HepG2 (cell line): ENCODE results near the gene ELF2. TPM values are rescaled to one million over a fixed set of nuclear protein-coding genes. Genes with fewer than 3 reads are reported as not detected.

ENCODE experiments used
- CHD2 ChIP-seq: IDR thresholded peaks from 2 replicates; pipeline ENCODE4 v1.6.1; 2011; ENCODE audit warnings: low read depth, low read length, improper control_type of control experiment
- CREBL2 ChIP-seq: sonication (generic); formaldehyde crosslinking; IDR thresholded peaks from 2 replicates; pipeline ENCODE4 v1.8.1; 2023; ENCODE audit warnings: missing genetic modification reagents, mild to moderate bottlenecking, borderline replicate concordance
- CREM ChIP-seq, 2 experiments: sonication (generic) in 1 of 2; formaldehyde crosslinking in 1 of 2; IDR thresholded peaks; 2 replicates each; pipeline versions ENCODE4 v1.4.0 to v1.6.1; 2016 to 2020; ENCODE audit warnings: antibody characterized with exemption in 1 of 2, mild to moderate bottlenecking in 1 of 2, missing genetic modification reagents in 1 of 2
- E2F1 ChIP-seq: sonication (generic); formaldehyde crosslinking; IDR thresholded peaks from 2 replicates; pipeline ENCODE4 v1.5.0; 2020; ENCODE audit warnings: missing genetic modification reagents
- FOSL1 ChIP-seq: sonication (generic); formaldehyde crosslinking; IDR thresholded peaks from 2 replicates; pipeline ENCODE4 v1.9.0; 2021; ENCODE audit warnings: missing genetic modification reagents, borderline replicate concordance
- GFI1 ChIP-seq: sonication (generic); formaldehyde crosslinking; IDR thresholded peaks from 2 replicates; pipeline ENCODE4 v1.5.0; 2020; ENCODE audit warnings: missing genetic modification reagents, mild to moderate bottlenecking, borderline replicate concordance
- HNRNPUL1 ChIP-seq: fragments of 200-400 bp; formaldehyde crosslinking; IDR thresholded peaks from 2 replicates; pipeline ENCODE4 v1.6.1; 2017; ENCODE audit warnings: low read depth, mild to moderate bottlenecking, low read length, moderate library complexity
- IRF1 ChIP-seq: sonication (generic); formaldehyde crosslinking; IDR thresholded peaks from 2 replicates; pipeline ENCODE4 v1.4.0; 2020; ENCODE audit warnings: low read depth, mild to moderate bottlenecking, missing genetic modification reagents
- IRX3 ChIP-seq: sonication (generic); formaldehyde crosslinking; IDR thresholded peaks from 2 replicates; pipeline ENCODE4 v1.8.1; 2023; ENCODE audit warnings: mild to moderate bottlenecking, low read depth, missing genetic modification reagents, borderline replicate concordance
- KDM4B ChIP-seq: sonication (generic); formaldehyde crosslinking; IDR thresholded peaks from 2 replicates; pipeline ENCODE4 v1.4.0; 2020; ENCODE audit warnings: missing genetic modification reagents
- KMT2B ChIP-seq: IDR thresholded peaks from 2 replicates; pipeline ENCODE4 v1.6.1; 2016; ENCODE audit warnings: missing genetic modification reagents, missing compliant biosample characterization
- MAF1 ChIP-seq: sonication (generic); formaldehyde crosslinking; IDR thresholded peaks from 2 replicates; pipeline ENCODE4 v1.5.0; 2020; ENCODE audit warnings: missing genetic modification reagents, borderline replicate concordance
- NFE2L2 ChIP-seq: fragments of 150-350 bp; IDR thresholded peaks from 2 replicates; pipeline ENCODE4 v1.6.1; 2014; ENCODE audit warnings: low read length
- NFIC ChIP-seq: IDR thresholded peaks from 2 replicates; pipeline ENCODE4 v1.6.1; 2012; ENCODE audit warnings: mild to moderate bottlenecking, low read length, inconsistent platforms
- SMAD9 ChIP-seq: sonication (generic); formaldehyde crosslinking; IDR thresholded peaks from 2 replicates; pipeline ENCODE4 v1.5.1; 2020; ENCODE audit warnings: mild to moderate bottlenecking, missing genetic modification reagents
- SP4 ChIP-seq: sonication (generic); formaldehyde crosslinking; IDR thresholded peaks from 2 replicates; pipeline ENCODE4 v1.8.1; 2023; ENCODE audit warnings: mild to moderate bottlenecking, missing genetic modification reagents
- TIGD3 ChIP-seq: sonication (generic); formaldehyde crosslinking; IDR thresholded peaks from 2 replicates; pipeline ENCODE4 v1.5.1; 2020; ENCODE audit warnings: mild to moderate bottlenecking, missing genetic modification reagents, borderline replicate concordance
- TRAFD1 ChIP-seq: sonication (generic); formaldehyde crosslinking; IDR thresholded peaks from 2 replicates; pipeline ENCODE4 v1.5.1; 2020; ENCODE audit warnings: missing genetic modification reagents, mild to moderate bottlenecking, borderline replicate concordance
- ZFAT ChIP-seq: sonication (generic); formaldehyde crosslinking; conservative IDR thresholded peaks from 2 replicates; pipeline ENCODE4 v1.8.1; 2023; ENCODE audit warnings: missing genetic modification reagents, inconsistent platforms
- ZNF121 ChIP-seq: sonication (generic); formaldehyde crosslinking; IDR thresholded peaks from 2 replicates; pipeline ENCODE4 v1.5.0; 2020; ENCODE audit warnings: mild to moderate bottlenecking, missing genetic modification reagents
- ZNF207 ChIP-seq: fragments of 450-650 bp; IDR thresholded peaks from 2 replicates; pipeline ENCODE4 v1.6.1; 2016; ENCODE audit warnings: antibody characterized with exemption, borderline replicate concordance
- ZNF251 ChIP-seq: sonication (generic); formaldehyde crosslinking; IDR thresholded peaks from 2 replicates; pipeline ENCODE4 v1.9.0; 2021; ENCODE audit warnings: mild to moderate bottlenecking, missing genetic modification reagents
- polyA plus RNA-seq, 8 experiments: library from polyadenylated mRNA; depleted of rRNA in 3 of 8; stranded (reverse) in 7 of 8; unstranded in 1 of 8; fragments of >200 nt; fragmentation: Illumina TruSeq in 4 of 8; extraction: Trizol in 4 of 8; gene quantifications; 2 replicates each; pipeline versions ENCODE4 v1.2.1 to v1.2.3, GENCODE V29; 2011 to 2016; ENCODE audit warnings: low read depth in 4 of 8, missing spikeins in 1 of 8, mixed read lengths in 1 of 8; ENCODE audit not compliant: insufficient read depth in 1 of 8
- total RNA-seq, 5 experiments: library from RNA; depleted of rRNA; stranded (reverse); fragments of >200 nt; fragmentation: Illumina TruSeq; extraction: Trizol; gene quantifications; 2 replicates each; pipeline ENCODE4 v1.2.3, GENCODE V29; 2016; ENCODE audit warnings: low read depth in 1 of 5

The ELF2 gene
- total and polyA plus RNA-seq, 2 of the 13 experiments (the other 11 are each of a cell fraction or from before 2014, with no cell fraction given): 28.6 to 35.4 TPM

- TF ChIP-seq KDM4B (CRISPR knock-in tag) (no peak; the same call in 1 of the 2 replicates), MAF1 (CRISPR knock-in tag) (peak; percentile 36; the same call in 1 of the 2 replicates), CHD2 (peak; percentile 76), SP4 (CRISPR knock-in tag) (no peak; the same call in 1 of the 2 replicates), E2F1 (CRISPR knock-in tag) (no peak), CREM (IDR thresholded peaks at IDR 0.05) (no peak), CREM (CRISPR knock-in tag; IDR thresholded peaks at IDR 0.05) (no peak), ZNF251 (CRISPR knock-in tag) (no peak; the same call in 1 of the 2 replicates), CREBL2 (CRISPR knock-in tag) (0 out of 2 replicates have a peak, but pooled peaks have one; percentile 6), ZNF207 (no peak), ZFAT (CRISPR knock-in tag) (no peak), KMT2B (CRISPR knock-in tag) (no peak), IRF1 (CRISPR knock-in tag) (no peak), IRX3 (CRISPR knock-in tag) (0 out of 2 replicates have a peak, but pooled peaks have one; percentile 12), NFE2L2 (no peak), ZNF121 (CRISPR knock-in tag) (no peak; the same call in 1 of the 2 replicates), TIGD3 (CRISPR knock-in tag) (no peak), FOSL1 (CRISPR knock-in tag) (no peak), GFI1 (CRISPR knock-in tag) (no peak), HNRNPUL1 (no peak; the same call in 1 of the 2 replicates), SMAD9 (CRISPR knock-in tag) (no peak), NFIC (no peak), TRAFD1 (CRISPR knock-in tag) (0 out of 2 replicates have a peak, but pooled peaks have one; percentile 86)
Measured at GRCh38 chr4:139083956-139084803, 92.8 kb downstream of the ELF2 start (continued).
